Glomerular visceral epithelial cell (primary cell): ENCODE measurements around the gene NDUFAF2.

Source experiments
- DNase-seq: peaks from one replicate; pipeline ENCODE4 v3.0.0-alpha.2; 2016; ENCODE audit errors: extremely low spot score

NDUFAF2 gene

DNA sequence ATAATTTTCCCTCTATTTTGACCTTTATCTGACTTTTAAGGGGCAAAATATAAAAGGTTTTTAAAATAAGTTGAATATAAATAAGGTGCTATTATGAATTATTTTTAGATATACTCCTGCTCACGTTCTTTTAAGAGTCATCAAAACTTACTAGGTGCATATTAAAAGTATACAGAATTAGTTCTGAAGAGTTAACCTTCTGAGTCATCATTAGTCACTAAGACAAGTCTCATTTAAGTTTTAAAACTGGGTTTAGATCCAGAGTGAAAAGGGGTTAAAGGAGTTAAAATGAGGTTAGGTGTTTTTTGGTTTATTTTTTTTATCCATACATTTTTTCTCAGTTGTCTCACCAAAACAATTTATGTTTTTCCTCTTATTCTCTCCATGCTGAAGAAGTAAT, 175.5 kb downstream of the NDUFAF2 start:
- no peak for DNase-seq

DNA sequence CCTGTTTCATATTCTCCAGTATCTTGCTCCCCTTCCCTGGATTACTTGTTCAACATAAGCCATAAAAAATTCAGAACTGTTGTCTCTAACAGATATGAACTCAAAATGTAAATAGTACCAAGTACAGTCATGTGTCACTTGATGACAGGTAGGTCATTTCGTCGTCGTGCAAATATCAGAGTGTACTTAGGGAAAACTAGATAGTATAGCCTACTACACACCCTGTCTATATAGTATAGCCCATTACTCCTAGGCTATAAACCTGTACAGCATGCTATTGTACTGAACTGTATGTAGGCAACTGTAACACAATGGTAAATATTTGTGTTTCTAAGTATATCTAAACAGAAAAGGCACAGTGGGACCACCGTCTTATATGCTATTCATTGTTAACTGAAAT, 178.1 kb downstream of the NDUFAF2 start:
- no peak for DNase-seq

DNA sequence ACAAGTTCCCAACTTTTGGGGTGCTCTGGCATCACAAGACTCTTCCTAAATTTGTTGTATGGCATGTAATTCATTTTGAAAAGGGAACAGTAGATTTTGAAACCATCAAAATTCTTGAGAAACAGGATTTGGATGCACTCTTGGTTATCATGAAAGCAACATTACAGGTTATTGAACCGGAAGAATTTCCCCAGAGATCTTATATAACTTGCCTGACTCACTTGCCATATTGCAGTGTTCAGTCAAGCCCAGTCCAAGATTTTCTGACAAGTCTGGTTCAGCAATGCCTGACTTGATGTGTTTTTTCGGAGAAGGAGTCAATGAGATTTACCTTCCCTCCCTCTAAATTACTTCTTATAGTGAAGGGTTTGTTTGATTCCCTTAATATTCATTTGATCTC, 185.3 kb downstream of the NDUFAF2 start:
- DNase-seq: no peak

DNA sequence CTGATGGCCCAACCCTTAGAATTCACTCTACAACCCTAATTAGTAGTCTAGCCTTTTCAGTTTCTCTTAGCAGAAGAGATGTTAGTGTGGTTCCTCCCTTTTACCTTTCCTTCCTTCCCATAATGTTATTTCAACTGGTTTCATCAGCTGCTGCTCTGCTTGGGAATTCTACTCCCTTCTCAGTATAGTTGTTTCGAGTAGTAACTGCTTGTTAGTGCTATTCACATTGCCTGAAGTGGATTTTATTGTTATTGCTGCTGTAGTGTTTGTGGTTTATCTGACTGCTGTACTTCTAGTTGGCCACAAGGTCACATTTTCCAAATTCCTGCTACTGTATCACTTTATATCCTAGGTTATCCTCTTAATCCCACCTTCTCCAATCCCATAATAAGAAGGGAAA, 187.6 kb downstream of the NDUFAF2 start:
- peak; percentile 9 for DNase-seq

DNA sequence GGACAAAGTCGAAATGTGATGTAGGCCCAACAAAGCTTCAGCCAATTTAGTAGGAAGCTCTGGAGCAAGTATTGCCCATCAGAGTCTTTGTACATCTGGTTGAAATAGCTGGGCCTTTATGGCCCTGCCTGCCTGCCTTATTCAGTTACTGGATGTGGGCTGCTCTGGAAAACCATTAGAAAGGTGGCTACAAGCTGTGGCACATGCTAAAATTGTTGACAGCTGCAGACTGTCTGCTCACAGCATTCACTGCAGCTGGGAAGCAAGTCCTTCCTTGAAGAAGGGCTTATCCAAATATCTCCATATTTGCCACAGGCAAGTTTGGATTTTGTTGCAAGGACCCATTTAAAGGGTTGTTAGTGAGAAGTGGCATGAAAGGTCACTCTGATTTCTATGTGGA, 192.8 kb downstream of the NDUFAF2 start:
- no peak for DNase-seq

DNA sequence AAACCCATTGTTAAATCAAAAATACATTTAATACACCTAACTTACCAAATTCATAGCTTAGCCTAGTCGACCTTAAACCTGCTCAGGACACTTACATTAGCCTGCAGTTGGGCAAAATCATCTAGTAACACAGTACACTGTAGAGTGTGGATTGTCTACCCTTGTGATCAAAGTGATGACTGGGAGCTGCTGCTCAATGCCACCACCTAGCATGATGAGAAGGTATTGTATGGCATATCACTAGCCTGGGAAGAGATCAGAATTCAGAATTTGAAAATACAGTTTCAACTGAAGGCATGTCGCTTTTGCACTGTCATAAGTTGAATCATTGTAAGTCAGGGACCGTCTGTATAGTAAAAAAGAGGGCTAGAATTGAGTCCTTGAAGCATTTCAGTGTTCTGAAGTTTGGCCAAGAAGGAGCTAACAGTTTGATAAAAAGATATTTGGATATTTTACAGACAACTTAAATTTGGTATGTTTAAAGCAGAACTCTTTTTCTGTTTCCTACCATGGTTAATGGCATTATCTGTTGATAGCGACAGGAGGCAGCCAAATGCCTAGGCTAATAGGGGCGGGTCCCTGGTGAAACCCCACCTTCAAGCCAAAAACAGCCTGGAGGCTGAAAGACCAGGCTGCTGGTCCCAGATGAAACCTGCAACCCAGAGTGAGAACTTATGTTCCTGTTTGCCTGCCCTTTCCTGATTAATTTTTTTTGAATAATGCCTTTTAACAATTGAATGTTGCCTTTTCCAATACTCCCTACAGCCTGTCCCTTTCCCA, 194.3 kb downstream of the NDUFAF2 start:
- DNase-seq: no peak

DNA sequence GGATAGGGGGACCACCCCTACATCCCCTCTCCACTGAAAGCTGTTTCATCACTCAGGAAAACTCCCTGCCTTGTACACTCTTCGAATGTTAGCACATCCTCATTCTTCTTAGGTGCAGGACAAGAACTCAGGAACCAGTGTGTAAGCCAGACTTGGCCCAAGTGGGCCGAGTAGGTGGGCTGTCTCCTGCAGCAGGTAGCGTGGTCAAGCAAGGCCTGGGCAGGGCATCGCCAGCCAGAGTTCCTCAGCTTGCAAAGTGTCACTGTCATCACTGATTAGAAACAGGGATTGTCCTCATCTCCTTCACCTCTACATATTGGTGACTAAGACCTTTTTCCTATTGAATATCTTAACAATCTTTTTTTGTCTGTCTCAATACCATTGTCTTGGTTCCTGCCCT, 194.9 kb downstream of the NDUFAF2 start:
- DNase-seq: no peak

DNA sequence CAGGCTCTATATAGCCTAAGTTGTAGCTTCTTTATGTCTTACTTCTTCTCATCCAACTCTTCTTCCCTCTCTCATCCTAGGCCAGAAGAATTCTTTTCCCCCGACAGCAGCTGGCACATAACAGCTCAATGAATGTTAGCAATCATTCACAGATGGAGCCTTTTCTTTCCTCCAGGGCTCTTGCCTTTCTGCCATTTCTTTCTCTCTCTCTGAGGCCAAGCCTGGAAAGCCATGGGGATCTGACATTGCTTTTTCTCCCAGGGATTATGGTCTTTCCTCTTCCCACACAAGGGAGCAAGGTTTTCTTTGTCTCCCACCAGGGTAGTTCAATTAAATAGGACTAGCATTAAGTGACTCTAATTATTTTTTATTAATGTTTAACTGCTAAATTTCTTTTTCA, 196.8 kb downstream of the NDUFAF2 start:
- no peak for DNase-seq

DNA sequence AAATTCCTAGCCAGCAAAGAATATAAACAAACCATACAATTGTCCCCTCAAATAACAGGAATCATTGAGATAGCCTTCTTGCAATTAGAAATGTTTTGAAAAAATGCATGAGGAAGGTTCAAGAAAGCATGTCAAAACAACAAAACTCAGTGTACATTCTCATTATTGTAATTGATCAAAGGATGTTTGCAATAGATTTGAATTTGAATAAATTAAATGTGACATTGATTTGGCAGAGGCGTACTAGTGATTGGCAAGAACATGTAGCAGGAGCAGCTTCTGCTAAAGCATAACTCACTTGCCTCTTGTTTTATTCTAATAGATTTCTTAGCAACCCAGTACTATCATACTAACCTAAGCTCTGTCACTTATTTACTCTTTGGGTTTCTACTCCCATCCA, 197.4 kb downstream of the NDUFAF2 start:
- DNase-seq: no peak

DNA sequence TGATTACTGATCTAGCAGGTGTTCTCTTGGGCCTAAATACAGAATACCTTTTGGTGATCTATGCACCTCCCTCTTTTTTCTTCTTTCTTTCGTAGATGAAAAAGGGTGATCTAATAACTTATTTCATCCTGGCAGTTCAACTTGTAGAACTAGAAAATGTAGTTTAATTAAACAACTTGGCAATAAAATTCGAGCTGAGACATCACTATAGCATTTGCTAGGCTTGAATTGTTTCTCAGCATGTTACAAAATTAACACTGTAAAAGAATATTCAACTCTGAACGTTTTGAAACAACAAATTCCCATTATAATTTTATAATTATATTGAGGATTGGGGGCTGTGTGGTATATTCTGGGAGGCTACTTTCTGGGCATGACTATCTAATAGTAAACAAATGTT, 197.8 kb downstream of the NDUFAF2 start:
- DNase-seq: no peak

DNA sequence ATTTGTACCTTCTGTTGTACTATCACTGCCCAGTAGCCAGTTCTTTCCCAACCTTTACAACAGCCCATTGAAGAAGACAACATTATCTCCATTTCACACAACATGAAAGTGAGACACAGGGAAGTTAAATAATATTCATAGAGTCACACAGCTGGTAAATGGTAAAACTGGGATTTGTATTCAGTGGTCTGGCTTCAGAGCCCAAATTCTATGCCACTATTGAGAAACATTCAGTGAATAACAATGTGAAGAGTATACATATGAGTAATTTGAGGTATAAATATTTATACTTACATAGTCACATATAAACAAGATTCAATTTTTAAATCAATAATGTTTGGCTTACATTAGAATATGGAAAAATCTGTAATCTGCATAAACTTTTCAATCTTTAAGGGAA, 203.5 kb downstream of the NDUFAF2 start:
- DNase-seq: no peak

DNA sequence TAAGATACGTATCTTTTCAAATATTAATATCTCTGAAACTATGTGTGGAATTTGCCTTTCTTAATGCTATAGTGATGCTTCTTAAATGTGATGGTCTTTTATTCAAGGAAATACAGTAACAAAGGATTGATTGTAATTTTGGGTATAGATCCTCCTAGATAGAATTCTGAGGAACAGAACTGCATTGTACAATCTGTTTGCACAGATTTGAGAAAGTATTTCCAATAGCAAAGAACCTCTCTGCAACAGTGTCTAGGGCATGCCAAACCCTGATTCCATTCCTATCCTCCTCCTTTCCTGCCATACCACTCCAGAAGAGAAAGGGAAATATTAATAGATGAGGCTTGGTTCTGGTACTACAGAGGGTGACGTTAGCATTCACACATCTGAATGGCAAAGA, 206.9 kb downstream of the NDUFAF2 start:
- DNase-seq: no peak

DNA sequence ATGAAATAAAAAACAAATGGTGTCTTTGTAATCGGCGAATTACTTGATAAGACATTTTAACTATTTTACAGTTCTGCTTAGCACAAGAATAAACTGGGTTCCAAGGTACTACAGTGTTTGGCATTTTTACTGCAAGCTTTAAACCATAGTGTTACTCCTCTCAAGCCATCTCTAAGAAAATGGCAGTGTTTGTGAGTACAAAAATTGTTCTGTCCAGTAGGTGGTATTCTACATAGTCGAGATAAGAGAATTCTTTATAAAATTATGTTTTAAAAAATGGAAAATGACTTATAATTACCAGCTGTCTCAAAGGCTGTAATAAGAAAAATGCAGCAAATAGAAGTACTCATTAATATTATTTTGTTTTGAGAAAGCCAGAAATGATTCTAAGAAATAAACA, 214.1 kb downstream of the NDUFAF2 start:
- no peak for DNase-seq

DNA sequence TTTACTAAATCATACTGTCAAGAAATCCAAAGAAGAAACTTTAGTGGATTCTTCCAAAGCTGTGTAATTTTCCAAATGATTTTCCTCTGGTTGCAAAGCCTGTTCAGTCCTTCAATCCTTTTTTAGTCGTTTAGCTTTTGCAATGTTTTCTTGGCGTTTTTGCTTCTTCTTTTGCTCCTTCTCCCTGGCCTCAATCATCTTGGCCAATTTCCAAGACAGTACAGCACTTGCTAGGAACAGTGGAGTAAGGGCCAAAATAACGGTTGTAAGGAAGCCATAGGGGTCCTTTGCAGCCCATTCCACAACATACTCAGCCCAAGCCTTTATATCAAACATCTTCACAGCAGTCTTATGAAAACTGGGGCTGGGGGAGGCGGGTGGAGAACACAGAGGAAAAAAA, 214.8 kb downstream of the NDUFAF2 start:
- no peak for DNase-seq

DNA sequence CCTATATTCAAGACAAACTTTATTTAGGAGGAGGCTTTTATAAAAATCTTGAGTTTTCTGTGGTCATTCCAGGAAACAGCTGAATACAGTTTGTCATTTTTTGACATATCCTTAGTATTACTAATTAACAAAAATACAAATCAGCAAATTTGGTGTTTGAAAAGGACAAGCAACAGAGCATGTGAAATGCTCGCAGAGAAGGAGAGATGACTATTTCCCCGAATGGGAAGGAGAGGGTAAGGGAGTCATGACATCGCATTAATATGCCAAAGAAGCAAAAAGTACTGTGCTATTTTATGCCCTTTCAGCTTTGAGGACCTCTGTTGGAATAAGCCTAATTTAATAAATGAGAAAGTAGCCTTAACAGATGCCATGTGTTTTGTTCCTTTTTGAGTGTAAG, 215.5 kb downstream of the NDUFAF2 start:
- DNase-seq: no peak

DNA sequence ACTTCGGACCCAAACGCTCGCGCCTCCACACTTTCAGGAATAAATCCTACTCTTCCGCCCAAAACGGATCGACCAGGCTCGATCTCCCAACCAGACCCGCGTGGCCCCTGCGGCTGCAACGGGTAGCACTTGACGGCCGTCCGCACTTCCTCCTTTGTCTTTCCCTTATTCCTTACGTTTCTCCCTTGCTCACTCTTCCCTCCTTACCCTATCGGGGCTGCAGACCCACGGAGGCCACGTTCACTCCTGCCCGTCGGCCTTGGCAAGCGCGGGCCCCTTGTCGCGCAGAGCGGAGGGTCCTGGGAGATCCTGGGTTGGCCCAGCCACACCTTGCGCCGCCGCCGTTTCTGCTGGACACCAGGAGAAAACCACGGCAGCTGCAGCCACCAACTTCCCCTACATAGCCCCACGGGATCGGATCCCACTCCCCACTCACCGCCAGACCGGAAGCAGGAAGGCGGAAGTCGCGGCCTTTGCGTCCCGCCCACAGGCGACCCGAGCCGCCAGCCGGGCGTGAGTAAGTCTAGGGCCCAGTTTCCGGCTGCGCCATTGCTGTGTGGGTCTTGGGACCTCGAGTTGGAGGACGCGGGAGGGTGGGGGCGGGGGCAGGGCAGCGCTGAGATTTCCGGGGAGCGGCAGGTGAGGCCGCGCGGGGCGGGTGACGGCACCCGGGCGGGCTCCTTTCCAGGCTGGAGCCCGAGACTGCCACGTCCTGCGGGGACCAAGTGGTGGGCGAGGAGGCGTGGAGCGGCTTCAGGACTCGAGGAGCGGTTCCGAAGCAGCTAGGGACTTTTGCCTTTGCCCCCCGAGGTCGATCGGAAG, 217.2 kb downstream of the NDUFAF2 start, which contains the start of gene SMIM15:
Gene SMIM15, minus strand, starts transcription at position 459 of the 822 bp plus-strand sequence. CDS start 2,297 bp downstream, outside the sequence.
- peak; percentile 95 for DNase-seq

DNA sequence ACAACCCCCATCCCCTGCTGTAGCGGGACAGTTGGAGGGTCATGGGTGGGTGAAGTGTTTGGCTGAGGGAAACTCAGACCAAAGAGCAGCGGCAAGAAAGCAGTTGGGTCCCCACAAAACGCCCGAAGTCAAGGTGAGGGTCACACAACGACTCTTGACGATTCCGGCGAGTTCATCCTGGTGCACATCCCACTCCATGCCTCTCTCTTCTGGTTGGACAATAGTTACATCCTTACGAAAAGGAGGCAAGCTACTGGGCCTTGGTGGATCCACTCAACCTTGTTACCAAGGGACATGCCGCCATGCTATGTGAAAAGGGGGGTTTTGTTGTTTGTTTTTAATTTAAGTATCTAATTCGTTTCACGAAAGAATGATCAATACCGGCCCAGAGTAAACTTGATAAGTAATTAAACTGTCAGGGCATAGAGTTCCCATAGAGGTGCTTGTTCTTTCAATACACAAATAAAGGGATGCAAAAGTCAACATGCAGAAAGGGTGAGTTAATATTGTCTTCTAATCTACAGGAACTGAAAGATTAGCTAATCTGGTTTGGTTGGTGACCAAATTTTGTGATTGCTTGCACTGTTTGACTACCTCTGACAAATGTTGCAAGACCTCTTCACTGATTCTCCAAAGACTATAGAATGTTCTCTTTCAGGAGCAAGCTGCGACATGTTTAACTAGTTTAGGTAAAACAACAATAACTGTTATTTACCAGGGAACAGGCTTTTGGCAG, 218.0 kb downstream of the NDUFAF2 start:
- peak; percentile 53 for DNase-seq

DNA sequence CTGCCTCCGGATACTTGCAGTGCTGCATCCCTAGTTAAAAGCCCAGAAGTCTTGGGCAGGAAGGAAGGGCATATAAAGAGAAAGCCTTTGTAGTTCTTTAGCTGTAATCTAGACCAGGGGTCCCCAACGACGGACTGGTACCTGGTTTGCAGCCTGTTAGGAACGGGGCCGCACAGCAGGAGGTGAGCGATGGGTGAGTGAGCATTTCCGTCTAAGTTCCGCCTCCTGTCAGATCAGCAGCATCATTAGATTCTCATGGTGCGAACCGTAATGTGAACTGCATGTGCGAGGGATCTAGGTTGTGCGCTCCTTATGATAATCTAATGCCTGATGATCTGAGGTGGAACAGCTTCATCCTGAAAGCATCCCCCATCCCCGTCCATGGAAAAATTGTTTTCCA, 218.9 kb downstream of the NDUFAF2 start:
- no peak for DNase-seq

DNA sequence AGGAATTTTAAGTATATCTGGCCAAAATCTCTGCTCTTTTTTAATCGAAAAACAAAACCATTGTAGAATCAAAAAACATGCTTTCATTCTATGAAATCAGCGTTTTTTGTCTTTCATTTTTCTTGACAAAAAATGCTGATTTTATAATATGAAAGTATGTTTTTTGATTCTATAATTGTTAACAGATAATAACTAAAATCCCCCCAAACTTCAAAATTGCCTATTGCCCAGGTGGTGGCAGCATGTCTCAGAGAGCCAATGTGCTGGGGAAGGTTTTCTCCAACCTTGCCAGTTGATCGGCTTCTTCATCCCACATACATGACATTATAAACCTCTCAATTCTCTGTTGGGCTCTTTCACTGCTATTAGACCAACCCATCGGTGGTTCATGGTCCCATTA, 222.4 kb downstream of the NDUFAF2 start:
- peak; percentile 46 for DNase-seq

DNA sequence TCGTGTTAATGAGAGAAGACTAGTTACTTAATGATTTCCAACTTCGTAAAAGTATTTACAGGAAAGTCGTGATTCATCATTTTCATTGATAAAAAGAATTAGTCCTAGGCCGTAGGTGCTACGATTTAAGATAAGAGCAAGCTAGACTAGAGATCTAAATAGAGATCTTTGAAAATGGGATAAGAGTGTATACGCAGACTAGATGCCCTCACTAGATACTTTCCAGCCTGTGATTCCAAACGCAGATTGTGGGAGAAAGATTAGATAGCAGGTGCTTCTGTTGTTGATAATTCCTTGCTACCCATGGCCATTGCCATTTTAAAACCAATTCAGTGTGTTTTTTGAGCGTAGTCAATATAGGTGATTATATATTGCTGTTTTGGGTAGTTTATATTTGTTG, 223.9 kb downstream of the NDUFAF2 start:
- no peak for DNase-seq

DNA sequence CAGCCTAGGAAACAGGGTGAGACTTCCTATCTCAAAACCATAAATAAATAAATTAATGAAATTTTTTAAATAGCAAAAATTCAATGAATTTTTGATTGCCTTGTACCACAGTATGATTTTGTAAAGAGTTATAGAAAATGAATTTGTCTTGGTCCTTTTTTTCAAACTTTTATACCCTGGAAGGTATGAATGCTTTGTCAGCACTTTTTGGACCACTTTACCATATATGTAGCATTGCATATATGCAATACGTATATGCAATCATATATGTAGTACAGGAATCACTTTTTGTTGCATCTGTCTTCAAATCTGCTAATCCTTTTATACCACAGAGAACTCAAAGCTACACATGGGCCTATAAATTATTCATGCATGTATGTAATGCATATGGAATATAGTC, 226.5 kb downstream of the NDUFAF2 start:
- no peak for DNase-seq

DNA sequence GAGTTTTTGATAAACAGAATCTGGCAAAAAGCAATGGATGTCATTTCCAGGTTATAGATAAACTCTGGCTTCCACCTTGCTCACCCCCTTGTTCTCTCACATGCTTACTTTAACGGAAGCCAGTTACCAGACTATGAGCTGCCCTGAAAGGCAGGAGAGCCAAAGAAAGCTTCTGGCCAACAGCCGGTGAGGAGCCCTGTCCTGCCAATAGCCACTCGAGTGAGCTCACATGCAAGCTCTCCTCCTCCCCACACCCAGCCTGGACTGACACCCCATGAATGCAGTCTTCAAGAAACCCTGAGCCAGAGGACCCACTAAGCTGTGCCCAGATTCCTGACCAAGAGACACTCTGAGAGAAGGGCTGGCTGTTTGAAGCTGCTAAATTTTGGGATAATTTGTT, 231.6 kb downstream of the NDUFAF2 start:
- DNase-seq: no peak

DNA sequence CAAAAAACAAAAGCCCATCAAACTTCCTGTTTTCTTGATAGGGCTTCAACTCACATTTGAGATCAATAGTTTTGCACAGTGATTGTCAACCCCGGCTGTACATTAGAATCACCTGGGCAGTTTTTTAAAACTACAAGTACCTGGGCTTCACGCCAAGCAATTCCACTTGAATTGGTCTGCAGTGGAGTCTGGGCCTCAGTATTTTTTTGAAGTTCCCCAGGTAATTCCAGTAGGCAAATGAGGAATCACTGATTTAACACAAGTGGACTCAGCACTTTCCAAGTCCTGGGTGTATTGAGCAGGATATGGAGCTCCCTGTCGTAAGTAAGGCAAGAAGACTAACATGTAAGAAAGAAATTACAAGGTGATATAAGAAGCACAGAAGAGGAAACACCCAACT, 232.1 kb downstream of the NDUFAF2 start:
- no peak for DNase-seq
